GM19025 (cell line): ENCODE results near the gene RAE1.

ENCODE experiments used
- ATAC-seq: cut with Tn5 transposase; IDR thresholded peaks from one replicate; pipeline ENCODE4 v1.9.1; 2021; ENCODE audit warnings: mild to moderate bottlenecking, low read depth, moderate library complexity; ENCODE audit not compliant: unreplicated experiment

The RAE1 gene

GRCh38 chr20:57369596-57369995 is 18.5 kb downstream of the RAE1 start:
- ATAC-seq: no peak

- no peak for ATAC-seq
Observed at GRCh38 chr20:57370316-57370715, 19.3 kb downstream of the RAE1 start.

- no peak for ATAC-seq
Observed at GRCh38 chr20:57371363-57371762, 20.3 kb downstream of the RAE1 start.

DNA sequence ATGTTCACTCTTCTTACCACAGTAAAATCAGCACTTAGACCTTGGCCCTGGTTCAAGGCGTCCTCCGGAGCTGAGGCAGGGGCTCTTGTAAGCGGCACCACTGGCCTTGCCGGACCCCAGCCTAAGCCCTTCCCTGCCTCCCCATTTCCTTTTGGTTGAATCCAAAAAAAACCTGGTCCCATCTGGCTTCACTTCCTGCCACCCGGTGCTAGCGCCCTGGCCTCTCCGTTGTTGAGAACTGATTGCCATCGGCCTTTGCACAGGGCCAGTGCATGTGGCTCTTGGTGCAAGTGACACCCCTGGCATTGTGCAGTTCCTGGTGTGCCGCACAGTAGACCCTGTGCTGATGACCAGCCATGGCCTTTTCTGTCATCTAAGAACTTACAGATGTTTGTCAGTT is 21.1 kb downstream of the RAE1 start:
- no peak for ATAC-seq

- no peak for ATAC-seq
Observed at GRCh38 chr20:57372581-57373350, 21.7 kb downstream of the RAE1 start.

GRCh38 chr20:57374343-57374930 is 23.4 kb downstream of the RAE1 start:
- ATAC-seq: no peak

DNA sequence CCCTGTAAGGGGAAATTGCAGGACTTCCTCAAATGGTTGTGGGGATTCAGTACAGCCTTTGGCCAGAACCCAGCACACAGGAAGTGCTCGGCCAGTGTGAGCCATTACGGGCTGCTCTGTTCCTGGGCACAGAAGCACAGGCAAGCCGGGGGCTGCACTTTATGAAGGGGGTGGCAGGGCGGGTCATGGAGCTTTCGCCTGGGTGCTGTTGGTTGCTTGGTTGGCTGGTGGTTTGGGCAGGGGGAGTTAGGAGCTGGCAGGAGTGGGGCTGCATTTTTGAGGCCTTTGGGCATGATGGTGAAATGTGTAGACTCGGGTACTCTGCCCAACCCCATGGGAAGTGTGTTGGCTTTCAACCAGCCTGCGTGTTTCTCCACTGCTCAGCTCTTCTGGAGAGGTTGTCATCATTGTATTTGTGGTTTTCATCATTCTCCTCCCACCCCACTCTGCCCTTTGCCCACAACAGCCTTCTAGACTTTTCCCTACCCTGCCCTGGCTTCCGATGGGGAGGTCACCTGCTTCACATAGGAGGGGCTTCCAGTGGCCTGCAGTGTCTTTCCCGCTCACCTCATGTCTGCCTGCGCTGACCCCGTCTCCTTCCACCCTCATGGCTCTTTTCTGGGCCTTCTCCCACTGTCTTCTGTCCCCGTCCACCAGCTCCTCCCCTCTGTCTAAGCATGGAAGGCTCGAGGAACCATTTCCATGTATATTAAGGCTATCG is 24.0 kb downstream of the RAE1 start:
- no peak for ATAC-seq

DNA sequence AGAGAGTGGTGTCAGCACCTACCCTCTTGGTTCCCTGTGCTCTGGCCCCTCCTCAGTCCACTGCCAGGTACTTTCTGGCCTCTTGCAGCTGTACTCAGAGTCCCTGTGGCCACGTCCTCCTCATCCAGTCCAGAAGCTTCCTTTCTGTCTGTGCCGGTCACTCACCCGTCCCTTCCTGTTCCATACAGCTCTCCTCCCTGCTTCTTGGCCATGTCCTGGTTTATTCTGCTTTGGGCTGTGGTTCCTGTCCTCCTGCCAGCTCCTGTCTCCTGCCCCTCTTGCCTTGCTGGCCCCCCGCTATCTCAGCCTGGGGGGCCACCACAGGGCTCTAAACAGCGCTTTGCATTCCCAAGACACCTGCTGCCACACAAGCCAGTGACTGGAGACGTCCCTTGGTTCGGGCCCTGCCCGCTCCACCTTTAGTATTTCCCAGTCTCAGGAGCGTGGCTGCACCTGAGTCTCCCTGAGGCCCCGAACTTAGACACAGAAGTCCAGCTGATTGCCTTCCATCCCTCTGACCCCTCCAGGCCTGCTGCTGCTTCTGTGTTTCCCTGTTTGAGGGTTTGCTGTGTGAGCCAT is 24.7 kb downstream of the RAE1 start:
- ATAC-seq: no peak

DNA sequence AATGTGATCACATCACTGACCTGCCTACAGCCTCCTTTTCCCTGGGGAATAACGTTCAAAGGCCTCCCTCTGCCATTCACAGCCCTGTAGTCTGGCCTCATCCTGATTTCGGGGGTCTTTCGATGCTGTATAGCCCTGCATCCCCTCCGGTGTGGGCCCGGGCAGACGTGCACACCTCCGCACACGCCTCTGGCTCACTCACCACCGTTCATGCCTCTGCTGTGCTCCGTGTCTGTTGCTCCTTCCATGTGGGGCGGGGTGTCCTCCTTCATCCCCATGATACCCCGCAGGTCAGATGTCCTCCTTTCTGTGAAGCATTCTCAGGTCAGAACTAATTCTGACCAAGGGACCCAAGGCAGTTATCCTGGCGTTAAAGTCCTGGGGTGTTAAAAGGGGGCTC is 26.3 kb downstream of the RAE1 start:
- ATAC-seq: no peak

GRCh38 chr20:57378107-57378506 is 27.1 kb downstream of the RAE1 start:
- ATAC-seq: no peak

GRCh38 chr20:57378646-57379262 is 27.7 kb downstream of the RAE1 start:
- ATAC-seq: no peak

GRCh38 chr20:57379263-57379647 is 28.2 kb downstream of the RAE1 start:
- ATAC-seq: no peak

- no peak for ATAC-seq
Observed at GRCh38 chr20:57380081-57380750, 29.2 kb downstream of the RAE1 start.

DNA sequence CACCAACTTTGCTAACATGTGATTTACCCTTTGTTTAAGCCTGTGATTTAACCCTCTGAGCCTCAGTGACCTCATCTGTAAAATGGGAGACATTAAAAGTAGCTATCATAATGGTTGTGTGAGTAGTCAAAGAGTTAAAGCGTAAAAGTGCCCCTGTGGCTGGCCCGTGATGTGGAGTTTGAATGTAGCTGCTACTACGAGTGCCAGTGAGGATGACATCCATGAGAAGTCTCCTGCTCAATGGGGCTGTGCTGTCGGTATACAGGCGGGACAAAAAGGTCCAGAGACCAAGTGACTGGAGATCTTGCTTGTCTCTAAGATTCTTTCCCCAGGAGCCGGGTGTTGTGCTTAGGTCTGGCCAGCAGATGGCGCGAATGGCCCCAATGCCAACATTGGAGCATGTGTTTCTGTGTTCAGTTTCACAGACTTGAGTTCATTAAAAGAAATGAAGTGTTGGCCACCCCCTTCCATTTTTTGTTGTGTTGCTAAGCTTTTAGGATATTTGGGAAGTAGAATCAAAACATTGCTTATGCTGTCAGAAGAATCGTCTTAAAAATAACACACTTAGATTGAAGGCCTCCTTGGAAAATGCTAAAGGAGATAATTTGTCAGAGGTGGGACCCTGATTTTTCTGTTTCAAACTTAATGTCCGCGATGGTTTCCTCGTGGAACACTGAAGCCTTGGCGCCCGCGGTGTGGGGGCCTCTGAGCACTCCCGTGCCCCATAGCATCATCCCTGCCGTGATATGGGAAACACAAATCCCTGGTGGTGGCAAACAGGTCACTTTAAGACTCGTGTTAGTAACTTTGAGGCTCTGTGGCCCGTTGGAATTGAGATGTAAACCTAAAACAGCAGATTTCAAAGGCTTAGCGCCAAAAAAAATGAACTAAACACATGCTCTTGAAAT is 30.8 kb downstream of the RAE1 start:
- ATAC-seq: no peak

GRCh38 chr20:57382516-57382915 is 31.5 kb downstream of the RAE1 start:
- no peak for ATAC-seq

DNA sequence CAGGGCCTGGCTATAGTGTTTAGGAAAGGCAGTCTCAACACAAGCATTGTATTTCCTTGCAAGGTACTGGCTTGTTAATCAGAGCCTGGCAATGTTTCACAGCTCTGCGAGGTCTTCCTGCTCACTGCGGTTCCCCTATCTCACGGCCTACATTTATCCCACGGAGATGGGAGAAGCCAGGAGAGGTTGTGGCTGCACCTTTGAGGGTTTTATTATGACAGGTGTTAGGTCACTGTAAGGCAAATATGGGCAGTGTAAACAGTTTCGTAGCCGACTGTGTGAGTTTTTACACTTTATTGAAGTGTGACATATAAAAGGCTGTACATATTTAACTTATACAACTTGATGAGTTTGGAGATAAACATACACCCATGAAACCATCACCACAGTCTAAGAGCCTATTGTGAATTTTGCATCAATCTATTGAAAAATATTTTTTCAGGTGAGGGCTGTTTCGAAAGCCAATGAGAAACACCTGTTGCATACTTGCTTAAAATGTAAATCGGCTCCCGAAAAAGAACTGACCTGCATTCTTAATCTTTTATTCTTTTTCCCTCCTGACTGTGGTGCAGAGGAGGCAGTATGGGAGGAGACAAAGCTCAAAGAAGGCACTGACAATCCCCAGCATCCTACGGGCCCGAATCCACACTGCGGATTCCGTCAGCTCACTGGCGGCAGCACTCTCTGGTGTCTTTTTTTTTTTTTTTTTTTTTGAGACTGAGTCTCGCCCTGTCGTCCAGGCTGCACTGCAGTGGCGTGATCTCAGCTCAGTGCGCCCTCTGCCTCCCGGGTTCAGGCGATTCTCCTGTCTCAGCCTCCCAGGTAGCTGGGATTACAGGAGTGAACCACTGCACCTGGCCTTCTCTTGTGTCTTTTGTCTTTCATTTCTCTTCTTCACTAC is 32.6 kb downstream of the RAE1 start:
- ATAC-seq: no peak

DNA sequence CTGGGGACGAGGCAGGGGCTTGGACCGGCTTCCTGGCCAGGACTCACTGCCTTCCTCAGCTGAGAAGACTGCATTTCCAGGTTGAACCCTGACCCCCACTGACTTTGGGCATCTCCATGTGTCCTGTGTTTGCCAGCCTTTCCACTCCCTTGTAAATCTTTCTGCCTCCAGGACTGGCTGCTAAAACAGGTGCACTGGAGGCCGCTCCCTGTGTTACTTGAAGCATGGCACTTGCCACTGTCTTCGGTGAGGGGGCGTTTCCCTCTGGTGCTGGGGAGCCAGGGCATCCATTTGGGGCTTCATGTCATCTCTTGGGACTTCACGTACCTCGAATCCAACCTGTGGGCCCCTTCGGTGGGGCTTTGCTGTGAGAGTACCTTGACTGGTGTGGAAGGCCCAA is 33.4 kb downstream of the RAE1 start:
- no peak for ATAC-seq

- no peak for ATAC-seq
Observed at GRCh38 chr20:57384953-57385761, 34.1 kb downstream of the RAE1 start.
